CD4-positive, alpha-beta T cell (primary cell): ENCODE measurements around the gene NXN. TPM values are rescaled to one million over a fixed set of nuclear protein-coding genes. Genes with fewer than 3 reads are reported as not detected.

Source experiments
- ATAC-seq: fragments of 200-7000 bp; cut with Tn5 transposase; one replicate; pipeline ENCODE4 v1.10.0; 2022; ENCODE audit warnings: mild to moderate bottlenecking; ENCODE audit not compliant: poor library complexity
- CTCF ChIA-PET: fragments of 350-600 bp; sonication (Branson Sonifier 250); formaldehyde crosslinking; loops from one replicate; lab custom pipeline; 2021; ENCODE audit warnings: antibody characterized with exemption, inconsistent platforms; lab: Charles Lee
- POLR2A ChIA-PET: fragments of 350-600 bp; sonication (Branson Sonifier 250); formaldehyde crosslinking; loops from one replicate; lab custom pipeline; 2021; ENCODE audit warnings: antibody characterized with exemption, inconsistent platforms; lab: Charles Lee
- DNase-seq, 14 experiments: peaks; one replicate each; pipeline ENCODE4 v3.0.0-alpha.2; 2013 to 2020; ENCODE audit warnings: mixed read lengths in 2 of 14
- H3K27ac ChIP-seq, 2 donors: one replicate each; pipeline versions ENCODE4 v1.5.1 to v1.7.0; 2013; ENCODE audit warnings: low read length in 2 of 2, low read depth in 1 of 2, mild to moderate bottlenecking in 1 of 2
- H3K27me3 ChIP-seq, 2 experiments: 1 replicate in 1 of 2; 2 replicates in 1 of 2; pipeline versions ENCODE4 v1.6.1 to v1.7.0; 2013; ENCODE audit warnings: low read length in 2 of 2, control low read depth in 1 of 2, mild to moderate bottlenecking in 1 of 2, moderate library complexity in 1 of 2; ENCODE audit not compliant: insufficient read depth in 2 of 2, control insufficient read depth in 1 of 2
- H3K36me3 ChIP-seq: one replicate; pipeline ENCODE4 v1.6.1; 2013; ENCODE audit warnings: low read length, control low read depth; ENCODE audit not compliant: insufficient read depth
- H3K4me1 ChIP-seq: one replicate; pipeline ENCODE4 v1.6.1; 2013; ENCODE audit warnings: low read length, control low read depth; ENCODE audit not compliant: insufficient read depth
- H3K4me3 ChIP-seq: one replicate; pipeline ENCODE4 v1.5.1; 2013; ENCODE audit warnings: mild to moderate bottlenecking, low read length, moderate library complexity
- H3K9me3 ChIP-seq, 2 experiments: 1 replicate in 1 of 2; 2 replicates in 1 of 2; pipeline versions ENCODE4 v1.6.1 to v1.7.0; 2013; ENCODE audit warnings: low read length in 2 of 2, mild to moderate bottlenecking in 2 of 2, control low read depth in 1 of 2, moderate library complexity in 1 of 2; ENCODE audit not compliant: control insufficient read depth in 1 of 2, insufficient read depth in 1 of 2
- H3K27ac Mint-ChIP-seq: one replicate; pipeline ENCODE4 v1.8.0; 2020; ENCODE audit warnings: mixed read lengths
- H3K27me3 Mint-ChIP-seq: one replicate; pipeline ENCODE4 v1.8.0; 2021; ENCODE audit warnings: mixed read lengths
- H3K36me3 Mint-ChIP-seq: one replicate; pipeline ENCODE4 v1.8.0; 2021; ENCODE audit warnings: low read depth, mixed read lengths
- H3K4me1 Mint-ChIP-seq: one replicate; pipeline ENCODE4 v1.8.0; 2021; ENCODE audit warnings: low read depth, mixed read lengths
- H3K4me3 Mint-ChIP-seq: one replicate; pipeline ENCODE4 v1.8.0; 2020; ENCODE audit warnings: mild to moderate bottlenecking, mixed read lengths
- H3K9me3 Mint-ChIP-seq: one replicate; pipeline ENCODE4 v1.8.0; 2020; ENCODE audit warnings: mixed read lengths
- intact Hi-C, 2 experiments: fragments of 100-400 bp; cut with DNase I in 1 of 2; cut with micrococcal nuclease in 1 of 2; formaldehyde crosslinking; loops; one replicate each; pipeline versions ENCODE4 v1.15.1 to v1.9.0; 2023 to 2025; cut with DNase I, micrococcal nuclease
- total RNA-seq, 174 experiments: library from RNA in 2 of 174; stranded (reverse) in 2 of 174; gene quantifications; one replicate each; pipeline ENCODE4 v1.2.3 and lab custom pipeline; 2021 to 2026
- TF ChIP-seq, protein P1 (sequence below): fragments of 200-600 bp; IDR thresholded peaks from one replicate; pipeline ENCODE4 v1.8.0; 2022; ENCODE audit warnings: antibody characterized with exemption, mild to moderate bottlenecking

NXN gene
- total RNA-seq, 2 experiments from 2014 or later, result 0.80 to 0.98 TPM

DNA sequence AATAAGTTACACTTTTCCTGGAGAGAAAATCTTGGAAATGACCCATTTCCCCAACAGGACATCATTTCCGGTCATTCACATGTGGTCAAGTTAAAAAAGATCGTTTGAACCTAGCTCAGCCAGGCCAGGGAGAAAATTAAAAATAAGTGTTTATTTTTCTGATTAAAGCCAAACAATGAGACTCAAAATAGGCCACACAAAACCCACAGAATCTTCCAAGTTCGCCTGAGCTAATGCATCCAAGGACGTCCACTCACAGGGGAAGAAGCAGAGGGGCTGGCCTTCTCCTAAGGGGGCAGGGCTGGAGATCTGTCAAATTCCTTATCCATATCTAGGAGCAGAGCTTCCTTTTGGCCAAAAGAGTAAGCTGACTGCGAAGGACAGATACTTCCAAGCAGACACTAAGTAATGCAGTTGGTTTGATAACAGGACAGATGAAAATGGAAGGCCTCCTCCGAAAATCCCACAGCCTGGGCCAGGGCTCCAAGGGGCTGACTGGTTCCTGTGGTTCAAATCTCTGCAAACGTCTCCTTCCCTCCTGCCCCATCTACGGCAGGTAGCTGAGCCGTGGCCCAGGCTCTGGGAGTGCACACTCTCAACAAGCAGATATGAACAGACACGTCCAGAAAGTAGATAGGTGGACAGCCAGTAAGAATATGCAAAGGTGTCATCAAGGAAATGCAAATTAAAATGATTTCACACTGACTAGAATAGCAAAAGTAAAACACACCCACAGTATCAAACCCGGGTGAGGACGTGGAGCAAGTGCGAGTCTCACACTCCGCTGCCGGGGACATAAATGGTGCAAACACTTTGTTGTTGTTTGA is 98.9 kb downstream of the NXN start:
- Histone ChIP-seq H3K27me3 (peaks cover 0 to 5% of the 10 kb centered on the region in 2 experiments), H3K4me3 (no peak overlapping the region), H3K36me3 (no peaks in the 10 kb centered on the region), H3K9me3 (no peaks in the 10 kb centered on the region), H3K27ac (no peak overlapping the region), H3K4me1 (peaks cover 10% of the 10 kb centered on the region)
- Mint-ChIP-seq H3K4me1 (peaks cover 6% of the 10 kb centered on the region), H3K27ac (no peak overlapping the region), H3K9me3 (no peaks in the 10 kb centered on the region), H3K4me3 (no peak overlapping the region), H3K36me3 (no peaks in the 10 kb centered on the region), H3K27me3 (peaks cover 44% of the 10 kb centered on the region)
- TF ChIP-seq, protein P1, sequence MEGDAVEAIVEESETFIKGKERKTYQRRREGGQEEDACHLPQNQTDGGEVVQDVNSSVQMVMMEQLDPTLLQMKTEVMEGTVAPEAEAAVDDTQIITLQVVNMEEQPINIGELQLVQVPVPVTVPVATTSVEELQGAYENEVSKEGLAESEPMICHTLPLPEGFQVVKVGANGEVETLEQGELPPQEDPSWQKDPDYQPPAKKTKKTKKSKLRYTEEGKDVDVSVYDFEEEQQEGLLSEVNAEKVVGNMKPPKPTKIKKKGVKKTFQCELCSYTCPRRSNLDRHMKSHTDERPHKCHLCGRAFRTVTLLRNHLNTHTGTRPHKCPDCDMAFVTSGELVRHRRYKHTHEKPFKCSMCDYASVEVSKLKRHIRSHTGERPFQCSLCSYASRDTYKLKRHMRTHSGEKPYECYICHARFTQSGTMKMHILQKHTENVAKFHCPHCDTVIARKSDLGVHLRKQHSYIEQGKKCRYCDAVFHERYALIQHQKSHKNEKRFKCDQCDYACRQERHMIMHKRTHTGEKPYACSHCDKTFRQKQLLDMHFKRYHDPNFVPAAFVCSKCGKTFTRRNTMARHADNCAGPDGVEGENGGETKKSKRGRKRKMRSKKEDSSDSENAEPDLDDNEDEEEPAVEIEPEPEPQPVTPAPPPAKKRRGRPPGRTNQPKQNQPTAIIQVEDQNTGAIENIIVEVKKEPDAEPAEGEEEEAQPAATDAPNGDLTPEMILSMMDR, result no peak
- DNase-seq, result no peak
- no peak for ATAC-seq
- intact Hi-C loops, result loop anchor here (1.0 kb wide), 1 partner anchor 101 kb away; no protein-coding TSS in a partner anchor
- ChIA-PET POLR2A (interaction anchor here (1.4 kb wide), 1 partner anchor 99 kb away, joined by 14 read pairs; the partner anchor contains the start of gene NXN), CTCF (interaction anchor here (2.6 kb wide), 1 partner anchor 100 kb away, joined by 14 read pairs; no protein-coding TSS in a partner anchor)

DNA sequence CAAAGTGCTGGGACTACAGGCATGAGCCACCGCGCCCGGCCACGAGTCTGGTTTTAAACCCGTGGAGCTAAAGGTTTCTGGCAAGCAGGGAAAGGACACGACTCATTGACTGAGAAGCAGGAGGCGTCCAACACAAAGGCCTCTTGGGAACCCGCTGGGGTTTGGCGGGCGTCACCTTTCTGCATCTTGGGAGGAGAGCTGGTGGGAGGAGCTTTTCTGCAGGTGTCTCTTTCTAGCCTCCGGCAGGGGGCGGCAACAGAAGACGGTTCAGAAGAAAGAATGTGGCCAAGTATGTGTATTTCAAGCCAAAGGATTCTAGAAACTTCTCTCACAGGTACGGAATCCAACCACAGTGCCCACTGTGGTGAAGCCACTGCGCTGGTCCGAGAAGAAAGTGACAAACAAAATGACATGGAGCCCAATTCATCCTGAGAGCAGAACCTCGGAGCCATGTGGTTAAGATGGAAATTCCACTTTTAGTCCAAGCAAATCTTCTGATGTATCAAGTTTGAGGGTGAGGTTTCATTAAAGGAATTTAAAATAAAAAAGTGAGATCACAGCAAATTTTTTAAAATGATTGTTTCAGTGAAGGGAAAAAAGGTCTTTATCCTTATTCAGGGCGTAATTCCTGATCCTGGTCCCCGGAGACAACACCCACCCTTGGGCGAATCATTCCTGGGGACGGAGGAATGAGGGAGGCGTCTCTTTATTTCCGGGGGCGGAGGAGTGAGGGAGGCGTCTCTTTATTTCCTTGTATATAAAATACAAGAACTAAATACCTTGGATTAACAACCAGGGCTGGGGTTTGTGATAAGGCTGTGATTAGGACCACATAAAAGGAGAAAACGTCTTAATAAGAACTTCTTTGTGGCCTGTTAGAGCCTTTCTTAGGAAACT is 99.8 kb downstream of the NXN start:
- intact Hi-C loops, result loop anchor here (1.0 to 5.0 kb wide), 2 partner anchors 102 to 118 kb away; partner anchors contain the start of gene TIMM22 (in 1 of the 2)
- peaks cover 6% of the 10 kb centered on the region for H3K4me1 Mint-ChIP-seq
- peaks cover 46% of the 10 kb centered on the region for H3K27me3 Mint-ChIP-seq
- peaks cover 2 to 5% of the 10 kb centered on the region in 2 experiments for H3K27me3 ChIP-seq
- ChIA-PET POLR2A (interaction anchor here (0.7 to 1.4 kb wide), 3 partner anchors 72 to 198 kb away, joined by 3 to 14 read pairs (median 3); partner anchors contain the start of gene NXN), CTCF (interaction anchor here (0.7 to 2.6 kb wide), 4 partner anchors 11 to 117 kb away, joined by 3 to 20 read pairs (median 8); partner anchors contain the start of genes NXN and TIMM22)
- H3K4me3 Mint-ChIP-seq, result no peak overlapping the region
- peak; percentile 65 for ATAC-seq
- no peaks in the 10 kb centered on the region for H3K9me3 ChIP-seq
- TF ChIP-seq, protein P1, result peak; percentile 69
- no peak overlapping the region for H3K27ac ChIP-seq
- DNase-seq, result peak; percentile 45 to 86 (median 62)
- H3K4me1 ChIP-seq, result peaks cover 10% of the 10 kb centered on the region
- no peaks in the 10 kb centered on the region for H3K36me3 Mint-ChIP-seq
- H3K4me3 ChIP-seq, result no peak overlapping the region
- H3K9me3 Mint-ChIP-seq, result no peaks in the 10 kb centered on the region
- H3K36me3 ChIP-seq, result no peaks in the 10 kb centered on the region
- H3K27ac Mint-ChIP-seq, result no peak overlapping the region

DNA sequence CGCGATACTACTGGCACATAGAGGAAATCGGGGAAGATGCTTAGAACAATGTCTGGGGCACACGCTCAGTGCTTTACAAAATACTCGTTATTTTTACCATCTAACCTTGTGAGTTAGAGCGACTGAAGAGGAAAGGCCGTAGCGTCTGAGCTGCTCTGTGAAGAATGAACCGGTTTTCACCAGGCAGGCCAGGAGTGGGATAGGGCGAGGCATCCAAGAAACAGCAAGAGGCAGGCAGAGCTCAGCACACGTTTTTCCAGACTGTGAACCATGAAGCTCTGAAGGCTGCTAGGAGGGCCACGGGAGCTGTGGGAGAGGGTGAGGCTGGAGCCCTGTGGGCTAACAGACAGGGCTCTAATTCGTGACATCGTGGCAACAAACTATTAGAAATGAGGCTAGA is 101.9 kb downstream of the NXN start:
- Histone ChIP-seq H3K9me3 (no peaks in the 10 kb centered on the region), H3K27ac (no peak overlapping the region), H3K27me3 (peaks cover 2 to 5% of the 10 kb centered on the region in 2 experiments), H3K36me3 (no peaks in the 10 kb centered on the region), H3K4me3 (no peak overlapping the region), H3K4me1 (peaks cover 10% of the 10 kb centered on the region)
- no peak for ATAC-seq
- CTCF ChIA-PET, result no interaction called here
- no peaks in the 10 kb centered on the region for H3K36me3 Mint-ChIP-seq
- H3K4me1 Mint-ChIP-seq, result peaks cover 6% of the 10 kb centered on the region
- H3K9me3 Mint-ChIP-seq, result no peaks in the 10 kb centered on the region
- intact Hi-C loops, result loop anchor here (2.0 to 5.0 kb wide), 3 partner anchors 103 to 120 kb away; partner anchors contain the start of gene TIMM22 (in 2 of the 2)
- TF ChIP-seq, protein P1, result no peak
- no peak for DNase-seq
- peaks cover 39% of the 10 kb centered on the region for H3K27me3 Mint-ChIP-seq
- H3K4me3 Mint-ChIP-seq, result no peak overlapping the region
- H3K27ac Mint-ChIP-seq, result no peak overlapping the region
- POLR2A ChIA-PET, result interaction anchor here (1.2 kb wide), 1 partner anchor 103 kb away, joined by 3 read pairs; no protein-coding TSS in a partner anchor
